ENCODE results near the gene C3orf20.
"Not testable (repeated sequence)": the region's sequence is repeated elsewhere in the genome, so short reads cannot be mapped to it uniquely, and the experiment has no call there.

C3orf20 gene

DNA sequence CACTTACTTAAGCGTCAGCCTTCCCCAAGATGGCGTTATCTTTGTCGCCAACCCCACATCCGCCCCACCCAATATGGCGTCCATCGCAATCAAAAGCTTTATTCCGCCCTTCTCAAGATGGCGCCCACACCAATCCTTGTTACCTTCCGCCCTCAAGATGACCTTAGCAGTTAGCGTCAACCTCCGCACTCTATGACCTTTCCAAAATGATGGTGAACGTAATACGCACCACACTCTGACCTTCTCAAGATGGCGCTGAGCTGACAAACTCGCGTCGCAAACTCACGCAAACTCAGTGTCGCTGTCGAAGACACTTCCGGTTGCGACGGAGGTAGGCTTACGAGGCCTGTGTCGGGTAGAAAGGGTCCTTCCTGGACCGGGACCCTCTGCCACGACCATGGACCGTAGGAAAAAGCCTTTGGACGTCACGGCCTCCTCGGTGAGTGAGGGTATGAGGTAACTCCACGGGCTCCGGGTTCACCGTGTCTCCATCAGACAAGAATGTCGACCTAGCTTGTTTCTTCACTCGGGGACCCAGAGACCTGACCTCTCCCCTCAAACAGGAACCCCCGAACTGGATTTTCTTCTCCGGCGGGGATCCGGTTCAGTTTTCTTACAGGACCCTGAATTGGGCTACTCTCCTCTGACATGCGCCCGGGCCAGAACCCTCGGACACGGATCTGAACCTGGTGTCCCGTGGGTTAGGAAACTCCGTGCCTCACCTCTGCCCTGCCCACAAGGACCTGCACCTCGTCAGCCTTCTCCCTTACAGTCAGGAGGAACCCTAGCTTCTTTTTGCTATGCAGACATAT is 23.3 kb upstream of the C3orf20 start, which contains the start of gene CCDC174:
Gene CCDC174 (plus strand): TSS at position 323 of the 812 bp plus-strand sequence. CDS start 75 bp downstream, at position 398.
- peak; percentile 96 for DNase-seq

- DNase-seq: not testable (repeated sequence)
Measured at GRCh38 chr3:14652360-14652907, 22.5 kb upstream of the C3orf20 start.

DNA sequence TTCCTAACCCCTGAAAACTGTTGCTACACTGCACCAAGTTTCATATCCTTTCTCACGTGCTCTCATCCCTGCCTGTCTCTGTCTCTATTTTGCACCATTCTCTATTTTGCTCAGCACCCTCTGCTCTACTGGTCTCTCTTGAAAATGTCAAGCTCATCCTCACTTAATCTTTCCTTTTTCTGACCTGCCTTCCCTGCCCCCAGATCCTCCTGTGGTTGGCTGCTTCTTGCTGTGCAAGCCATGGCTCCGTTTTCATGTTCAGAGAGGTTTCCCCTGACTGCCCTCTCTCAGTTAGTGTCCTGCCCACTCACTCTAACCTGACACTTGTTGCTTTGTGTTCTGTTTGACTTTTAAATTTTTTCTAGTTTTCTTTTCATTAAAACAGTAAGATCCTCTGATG is 17.4 kb upstream of the C3orf20 start:
- DNase-seq: no peak

DNA sequence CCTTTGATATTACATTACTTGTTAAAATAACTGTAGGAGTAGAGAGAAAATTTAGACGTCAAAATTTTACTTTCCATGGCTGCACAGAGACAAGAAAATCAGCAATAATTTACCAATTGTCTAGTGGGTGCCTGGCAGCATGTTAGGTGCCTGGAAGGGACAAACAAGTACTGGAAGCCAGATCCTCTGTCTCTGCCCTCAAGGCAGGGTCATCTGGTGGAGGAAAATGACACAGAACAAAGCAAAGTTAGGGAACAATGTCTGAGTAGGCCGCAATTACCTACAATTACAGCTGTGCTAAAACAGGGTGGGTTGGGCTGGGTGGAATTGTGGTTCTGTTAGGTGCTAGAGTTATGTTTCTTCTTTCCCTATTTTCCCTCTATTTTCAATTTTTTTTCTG is 16.0 kb upstream of the C3orf20 start:
- DNase-seq: no peak

GRCh38 chr3:14660942-14661341 is 14.0 kb upstream of the C3orf20 start:
- DNase-seq: no peak

DNA sequence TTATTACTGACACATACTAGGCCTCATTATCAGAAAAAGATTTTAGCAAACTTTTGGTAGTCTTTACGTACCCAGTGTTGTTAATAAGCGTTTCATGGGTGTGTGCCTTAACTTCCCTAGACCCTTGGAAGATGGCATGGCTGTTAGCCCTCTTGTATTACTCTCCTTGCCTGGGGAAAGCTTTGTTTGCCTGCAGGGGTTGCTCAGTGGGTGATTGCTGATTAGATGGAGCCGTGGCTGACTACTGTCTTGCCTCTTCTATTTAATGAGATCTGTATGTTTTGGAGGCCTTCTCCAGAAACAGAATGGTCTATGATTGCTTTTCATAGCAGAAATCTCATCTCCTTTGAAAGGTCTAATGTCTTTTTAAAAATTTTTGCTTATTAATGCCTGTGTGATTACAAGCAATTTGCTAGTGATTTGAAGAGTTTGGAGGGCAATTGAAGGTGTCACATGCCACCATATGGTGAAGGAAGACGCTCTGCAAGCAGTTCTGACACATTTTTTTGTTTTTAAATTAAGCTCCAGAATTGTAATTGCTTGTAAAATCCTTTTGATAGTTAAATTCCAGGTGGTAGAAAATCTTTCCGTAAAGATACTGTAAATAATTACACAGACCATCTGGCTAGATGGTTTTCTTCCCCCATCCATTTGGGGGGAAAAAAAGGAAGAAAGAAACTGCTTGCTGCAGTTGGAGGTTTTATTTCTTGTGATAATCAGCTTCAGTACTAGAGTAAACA is 11.4 kb upstream of the C3orf20 start:
- no peak for DNase-seq

GRCh38 chr3:14664170-14664569 is 10.8 kb upstream of the C3orf20 start:
- no peak for DNase-seq

- no peak for DNase-seq
Measured at GRCh38 chr3:14672588-14672987, 2.4 kb upstream of the C3orf20 start.

DNA sequence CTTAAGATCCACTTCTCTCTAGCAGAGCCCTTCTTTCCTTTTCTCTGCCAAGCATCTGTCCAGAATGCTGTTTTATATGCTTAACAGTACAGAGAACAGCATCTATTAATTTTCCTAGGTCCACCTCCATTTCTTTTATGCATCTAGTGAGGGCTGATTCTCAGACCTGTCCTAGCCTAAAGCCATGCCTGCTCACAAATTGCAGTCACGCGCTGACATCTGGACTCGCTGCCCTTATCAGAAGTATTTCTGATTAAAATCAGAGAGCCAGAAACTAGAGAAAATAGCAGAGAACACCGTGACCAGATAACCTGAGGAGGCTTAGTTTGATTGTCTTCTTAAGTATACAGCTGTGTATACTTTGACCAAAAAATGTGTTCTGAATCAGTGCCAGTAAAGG is 1.9 kb downstream of the C3orf20 start:
- DNase-seq: no peak

- DNase-seq: no peak
Measured at GRCh38 chr3:14678015-14678503, 3.1 kb downstream of the C3orf20 start.

DNA sequence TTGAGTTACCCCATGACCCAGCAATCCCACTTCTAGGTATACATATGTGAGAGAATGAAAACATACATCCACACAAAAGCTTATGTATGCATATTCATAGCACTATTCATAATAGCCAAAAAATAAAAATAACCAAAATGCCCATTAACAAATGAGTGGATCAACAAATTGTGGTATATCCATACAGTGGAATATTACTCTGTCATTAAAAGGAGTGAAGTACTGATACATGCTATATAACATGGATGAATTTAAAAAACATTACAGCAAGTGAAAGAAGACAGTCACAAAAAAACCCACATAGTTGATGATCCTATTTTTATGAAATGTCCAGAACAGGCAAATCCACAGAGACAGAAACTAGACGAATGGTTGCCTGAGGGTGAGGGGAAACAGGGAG is 5.2 kb downstream of the C3orf20 start:
- DNase-seq: no peak

DNA sequence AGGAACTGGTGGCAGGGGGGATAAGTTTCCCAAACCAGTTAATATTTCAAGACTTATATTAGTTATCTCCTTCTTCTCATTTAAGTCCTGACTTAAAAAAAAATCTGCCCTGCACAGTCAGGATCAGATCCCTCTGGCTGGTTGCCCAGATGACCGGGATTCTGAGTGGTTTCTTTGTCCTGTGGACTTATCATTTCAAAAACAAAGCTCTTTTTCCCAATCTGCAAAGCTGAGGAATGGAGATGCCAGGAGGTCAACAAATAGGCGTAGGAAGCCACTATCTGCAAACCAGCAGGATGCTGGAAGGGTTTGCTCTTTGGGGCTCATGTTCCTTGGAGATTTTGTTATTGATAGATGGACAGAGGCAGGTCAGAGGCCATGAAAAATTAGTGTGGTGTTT is 5.8 kb downstream of the C3orf20 start:
- DNase-seq: no peak

- no peak for DNase-seq
Measured at GRCh38 chr3:14684447-14684846, 9.5 kb downstream of the C3orf20 start.

DNA sequence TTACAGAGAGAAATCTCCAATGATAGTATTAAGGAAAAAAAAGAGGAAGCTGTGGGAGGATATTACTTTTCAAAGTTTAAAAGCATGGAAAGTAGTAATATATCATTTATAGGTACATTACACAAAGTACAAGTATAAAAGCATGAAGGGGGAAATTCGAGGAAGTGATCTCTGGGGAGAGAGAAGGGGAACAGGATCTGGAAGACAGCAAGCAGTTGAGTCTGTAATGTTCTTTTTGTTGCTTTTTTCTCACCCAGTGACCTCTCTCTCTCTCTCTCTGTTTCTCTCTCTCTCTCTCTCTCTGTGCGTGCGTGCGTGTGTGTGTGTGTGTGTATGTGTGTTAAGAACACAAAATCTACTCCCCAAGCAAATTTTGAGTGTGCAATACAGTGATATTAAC is 10.2 kb downstream of the C3orf20 start:
- no peak for DNase-seq

DNA sequence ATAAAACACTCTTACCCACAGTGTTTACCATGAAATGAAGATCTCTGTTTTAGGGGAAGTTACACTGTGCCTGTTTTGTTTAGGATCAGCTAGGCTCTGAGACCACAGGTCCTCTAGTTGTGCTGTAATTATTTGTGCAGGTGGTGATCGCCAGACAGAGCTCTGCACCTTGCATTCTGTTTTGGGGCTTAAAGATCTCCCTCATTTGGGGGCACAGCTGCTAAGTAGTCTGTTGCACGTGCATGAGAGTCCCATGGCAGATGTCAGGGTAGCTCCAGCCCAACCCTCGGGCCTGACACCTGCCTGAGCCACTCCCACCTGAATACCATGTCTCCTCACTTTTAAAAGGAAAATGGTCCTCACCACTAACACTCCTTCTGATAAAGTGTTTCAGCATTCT is 12.4 kb downstream of the C3orf20 start:
- DNase-seq: peak; percentile 6

- DNase-seq: no peak
Measured at GRCh38 chr3:14688525-14688924, 13.6 kb downstream of the C3orf20 start.

DNA sequence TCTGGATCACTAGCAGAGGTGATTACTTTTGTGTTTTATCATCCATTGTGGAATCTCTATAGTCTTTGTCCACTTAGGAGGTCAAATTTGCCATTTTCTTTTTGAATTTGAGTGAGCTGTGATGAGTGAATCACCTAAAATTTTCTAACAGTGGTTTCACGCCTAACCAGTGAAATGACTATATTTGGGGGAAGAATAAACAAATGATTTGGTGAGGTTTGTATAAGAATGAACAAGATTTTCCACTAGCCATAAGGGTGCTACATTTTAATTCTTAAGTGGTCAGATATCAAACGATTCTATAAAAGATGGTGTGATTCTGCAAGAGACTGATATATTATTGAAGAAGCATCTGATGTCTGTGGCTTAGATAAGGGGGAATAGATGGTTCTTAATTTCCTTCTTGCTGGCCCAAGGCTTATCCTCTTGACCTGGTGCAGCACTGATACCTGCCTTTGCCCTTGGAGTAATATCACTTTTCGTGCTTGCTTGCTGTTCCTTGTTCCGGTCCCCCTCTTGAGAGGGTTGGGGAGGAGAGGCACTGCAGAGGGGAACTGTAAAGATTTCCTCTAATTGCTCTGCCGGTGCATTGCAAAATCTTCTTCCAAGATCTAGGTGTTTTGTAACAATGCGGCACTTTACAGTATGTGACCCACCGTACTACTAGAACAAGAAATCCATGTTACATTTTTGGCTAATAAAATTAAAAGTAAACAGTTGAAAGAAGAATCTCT is 14.5 kb downstream of the C3orf20 start:
- DNase-seq: no peak

DNA sequence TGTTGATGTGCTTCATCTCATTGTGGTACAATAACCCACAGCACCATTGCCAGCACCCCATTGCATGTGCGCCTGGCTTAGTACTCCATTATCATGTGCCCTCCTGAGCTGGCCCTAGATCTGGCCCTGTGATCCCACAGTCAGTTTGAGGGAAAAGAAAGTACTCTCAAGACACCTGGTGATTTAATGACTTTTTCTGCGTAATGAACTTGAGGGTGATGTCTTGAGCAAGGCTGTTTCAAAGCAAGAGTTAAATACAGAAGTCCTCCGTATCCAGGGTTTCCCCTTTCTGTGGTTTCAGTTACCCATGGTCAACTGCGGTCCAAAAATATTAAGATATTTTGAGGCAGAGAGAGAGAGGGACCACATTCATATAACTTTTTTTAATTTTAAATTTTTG is 16.3 kb downstream of the C3orf20 start:
- no peak for DNase-seq

DNA sequence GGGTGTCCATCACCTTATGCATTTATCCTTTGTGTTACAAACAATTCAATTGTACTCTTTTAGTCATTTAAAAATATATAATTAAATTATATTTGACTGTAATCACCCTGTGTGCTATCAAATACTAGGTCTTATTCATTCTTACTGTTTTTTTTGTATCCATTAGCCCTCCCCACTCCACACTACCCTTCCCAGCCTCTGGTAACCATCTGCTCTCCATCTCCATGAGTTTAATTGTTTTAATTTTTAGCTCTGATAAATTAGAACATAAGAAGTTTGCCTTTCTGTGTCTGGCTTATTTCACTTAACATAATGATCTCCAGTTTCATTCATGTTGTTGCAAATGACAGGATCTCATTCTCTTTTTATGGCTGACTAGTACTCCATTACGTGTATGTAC is 16.8 kb downstream of the C3orf20 start:
- DNase-seq: no peak

- peak; percentile 42 for DNase-seq
Measured at GRCh38 chr3:14698601-14699244, 23.8 kb downstream of the C3orf20 start.

- DNase-seq: no peak
Measured at GRCh38 chr3:14699643-14700042, 24.7 kb downstream of the C3orf20 start.

- DNase-seq: no peak
Measured at GRCh38 chr3:14700891-14701290, 25.9 kb downstream of the C3orf20 start.

- DNase-seq: no peak
Measured at GRCh38 chr3:14701676-14702075, 26.7 kb downstream of the C3orf20 start.

Data from NCI-H146 (cell line).